Dendritic cell treated with granulocyte-macrophage colony-stimulating factor and Interleukin-4, amounts not matched to agents 40 ng/mL and 50 ng/mL, for 4 days (primary cell): Measurements from ENCODE around the gene NFIA.

Experiments
- H3K27ac Mint-ChIP-seq: one replicate; pipeline ENCODE4 v1.8.0; 2022; ENCODE audit warnings: mild to moderate bottlenecking, mixed read lengths
- H3K27me3 Mint-ChIP-seq: one replicate; pipeline ENCODE4 v1.8.0; 2022; ENCODE audit warnings: mild to moderate bottlenecking, mixed read lengths
- H3K36me3 Mint-ChIP-seq: one replicate; pipeline ENCODE4 v1.8.0; 2022; ENCODE audit warnings: low read depth, mixed read lengths
- H3K4me1 Mint-ChIP-seq: one replicate; pipeline ENCODE4 v1.8.0; 2022; ENCODE audit warnings: low read depth, mixed read lengths
- H3K4me3 Mint-ChIP-seq: one replicate; pipeline ENCODE4 v1.8.0; 2022; ENCODE audit warnings: mild to moderate bottlenecking, moderate library complexity, mixed read lengths
- H3K9me3 Mint-ChIP-seq: one replicate; pipeline ENCODE4 v1.8.0; 2022; ENCODE audit warnings: mixed read lengths
- intact Hi-C: fragments of 100-400 bp; cut with micrococcal nuclease; formaldehyde crosslinking; loops from one replicate; pipeline ENCODE4 v1.15.0; 2022

Gene NFIA

GRCh38 chr1:61487801-61488200, 405.4 kb downstream of the NFIA start:
- no peaks in the 10 kb centered on the region for H3K9me3 Mint-ChIP-seq
- intact Hi-C loops: no loop called here
- no peak overlapping the region for H3K27ac Mint-ChIP-seq
- peaks cover 15% of the 10 kb centered on the region for H3K4me1 Mint-ChIP-seq
- H3K36me3 Mint-ChIP-seq: no peaks in the 10 kb centered on the region
- no peaks in the 10 kb centered on the region for H3K27me3 Mint-ChIP-seq
- H3K4me3 Mint-ChIP-seq: no peak overlapping the region

GRCh38 chr1:61490924-61491323, 408.6 kb downstream of the NFIA start:
- Mint-ChIP-seq H3K4me3 (no peak overlapping the region), H3K27ac (no peak overlapping the region), H3K4me1 (peaks cover 20% of the 10 kb centered on the region), H3K36me3 (no peaks in the 10 kb centered on the region), H3K9me3 (no peaks in the 10 kb centered on the region), H3K27me3 (no peaks in the 10 kb centered on the region)
- intact Hi-C loops: no loop called here

- H3K27me3 Mint-ChIP-seq: no peaks in the 10 kb centered on the region
- no peaks in the 10 kb centered on the region for H3K36me3 Mint-ChIP-seq
- H3K9me3 Mint-ChIP-seq: no peaks in the 10 kb centered on the region
- no peak overlapping the region for H3K4me3 Mint-ChIP-seq
- intact Hi-C loops: no loop called here
- H3K27ac Mint-ChIP-seq: no peak overlapping the region
- peaks cover 20% of the 10 kb centered on the region for H3K4me1 Mint-ChIP-seq
These were observed 409.1 kb downstream of the NFIA start for GRCh38 chr1:61491497-61491896.

- Mint-ChIP-seq H3K27me3 (no peaks in the 10 kb centered on the region), H3K27ac (no peak overlapping the region), H3K9me3 (no peaks in the 10 kb centered on the region), H3K4me1 (peaks cover 11% of the 10 kb centered on the region), H3K4me3 (no peak overlapping the region), H3K36me3 (no peaks in the 10 kb centered on the region)
- intact Hi-C loops: no loop called here
These were observed 411.6 kb downstream of the NFIA start for GRCh38 chr1:61494000-61494399.

- intact Hi-C loops: no loop called here
- no peak overlapping the region for H3K27ac Mint-ChIP-seq
- H3K4me1 Mint-ChIP-seq: peaks cover 5% of the 10 kb centered on the region
- H3K36me3 Mint-ChIP-seq: no peaks in the 10 kb centered on the region
- no peaks in the 10 kb centered on the region for H3K9me3 Mint-ChIP-seq
- no peak overlapping the region for H3K4me3 Mint-ChIP-seq
- H3K27me3 Mint-ChIP-seq: no peaks in the 10 kb centered on the region
These were observed 414.1 kb downstream of the NFIA start for GRCh38 chr1:61496501-61496900.

GRCh38 chr1:61497013-61497412, 414.7 kb downstream of the NFIA start:
- Mint-ChIP-seq H3K27ac (no peak overlapping the region), H3K36me3 (no peaks in the 10 kb centered on the region), H3K4me3 (no peak overlapping the region), H3K9me3 (no peaks in the 10 kb centered on the region), H3K4me1 (peaks cover 5% of the 10 kb centered on the region), H3K27me3 (no peaks in the 10 kb centered on the region)
- intact Hi-C loops: no loop called here

GRCh38 chr1:61498342-61498741, 416.0 kb downstream of the NFIA start:
- intact Hi-C loops: no loop called here
- H3K4me1 Mint-ChIP-seq: peaks cover 15% of the 10 kb centered on the region
- no peak overlapping the region for H3K4me3 Mint-ChIP-seq
- H3K27me3 Mint-ChIP-seq: no peaks in the 10 kb centered on the region
- H3K27ac Mint-ChIP-seq: no peak overlapping the region
- H3K36me3 Mint-ChIP-seq: no peaks in the 10 kb centered on the region
- H3K9me3 Mint-ChIP-seq: no peaks in the 10 kb centered on the region

- H3K36me3 Mint-ChIP-seq: no peaks in the 10 kb centered on the region
These were observed 419.9 kb downstream of the NFIA start for GRCh38 chr1:61501971-61502916.

GRCh38 chr1:61504305-61504704, 421.9 kb downstream of the NFIA start:
- intact Hi-C loops: no loop called here
- H3K27me3 Mint-ChIP-seq: no peaks in the 10 kb centered on the region
- H3K9me3 Mint-ChIP-seq: no peaks in the 10 kb centered on the region
- H3K4me3 Mint-ChIP-seq: no peak overlapping the region
- no peaks in the 10 kb centered on the region for H3K36me3 Mint-ChIP-seq
- peaks cover 38% of the 10 kb centered on the region for H3K4me1 Mint-ChIP-seq
- H3K27ac Mint-ChIP-seq: no peak overlapping the region

More at GRCh38 chr1:61501971-61502916, 419.9 kb downstream of the NFIA start:
- intact Hi-C loops: no loop called here
- H3K9me3 Mint-ChIP-seq: no peaks in the 10 kb centered on the region
- no peaks in the 10 kb centered on the region for H3K27me3 Mint-ChIP-seq
- H3K4me3 Mint-ChIP-seq: no peak overlapping the region
- H3K27ac Mint-ChIP-seq: no peak overlapping the region
- peaks cover 25% of the 10 kb centered on the region for H3K4me1 Mint-ChIP-seq

- peaks cover 41% of the 10 kb centered on the region for H3K4me1 Mint-ChIP-seq
- no peaks in the 10 kb centered on the region for H3K9me3 Mint-ChIP-seq
- H3K36me3 Mint-ChIP-seq: no peaks in the 10 kb centered on the region
- intact Hi-C loops: no loop called here
- H3K27me3 Mint-ChIP-seq: no peaks in the 10 kb centered on the region
- no peak overlapping the region for H3K27ac Mint-ChIP-seq
- H3K4me3 Mint-ChIP-seq: no peak overlapping the region
These were observed 422.6 kb downstream of the NFIA start for GRCh38 chr1:61504852-61505390.

GRCh38 chr1:61506236-61506635, 423.9 kb downstream of the NFIA start:
- no peaks in the 10 kb centered on the region for H3K36me3 Mint-ChIP-seq
- intact Hi-C loops: no loop called here
- H3K9me3 Mint-ChIP-seq: no peaks in the 10 kb centered on the region
- no peak overlapping the region for H3K4me3 Mint-ChIP-seq
- peaks cover 42% of the 10 kb centered on the region for H3K4me1 Mint-ChIP-seq
- no peaks in the 10 kb centered on the region for H3K27me3 Mint-ChIP-seq
- no peak overlapping the region for H3K27ac Mint-ChIP-seq

GRCh38 chr1:61506944-61507500, 424.7 kb downstream of the NFIA start:
- Mint-ChIP-seq H3K4me1 (peaks cover 50% of the 10 kb centered on the region), H3K4me3 (no peak overlapping the region), H3K9me3 (no peaks in the 10 kb centered on the region), H3K36me3 (no peaks in the 10 kb centered on the region), H3K27ac (no peak overlapping the region), H3K27me3 (no peaks in the 10 kb centered on the region)
- intact Hi-C loops: no loop called here
